CD4-positive, alpha-beta T cell treated with Interleukin-4 for 1 hour (primary cell): Measurements from ENCODE around the gene ARAP3.
"Not testable (repeated sequence)": the region's sequence is repeated elsewhere in the genome, so short reads cannot be mapped to it uniquely, and the experiment has no call there.

Source experiments
- DNase-seq, 2 donors: peaks; one replicate each; pipeline ENCODE4 v3.0.0-alpha.2; 2020 to 2022

Gene ARAP3

GRCh38 chr5:141681695-141682641 lies at the start of gene ARAP3:
Gene ARAP3 (minus strand): TSS chr5:141682230. CDS start chr5:141680486, 1,744 bp downstream.
- peak; percentile 40 to 58 for DNase-seq

DNA sequence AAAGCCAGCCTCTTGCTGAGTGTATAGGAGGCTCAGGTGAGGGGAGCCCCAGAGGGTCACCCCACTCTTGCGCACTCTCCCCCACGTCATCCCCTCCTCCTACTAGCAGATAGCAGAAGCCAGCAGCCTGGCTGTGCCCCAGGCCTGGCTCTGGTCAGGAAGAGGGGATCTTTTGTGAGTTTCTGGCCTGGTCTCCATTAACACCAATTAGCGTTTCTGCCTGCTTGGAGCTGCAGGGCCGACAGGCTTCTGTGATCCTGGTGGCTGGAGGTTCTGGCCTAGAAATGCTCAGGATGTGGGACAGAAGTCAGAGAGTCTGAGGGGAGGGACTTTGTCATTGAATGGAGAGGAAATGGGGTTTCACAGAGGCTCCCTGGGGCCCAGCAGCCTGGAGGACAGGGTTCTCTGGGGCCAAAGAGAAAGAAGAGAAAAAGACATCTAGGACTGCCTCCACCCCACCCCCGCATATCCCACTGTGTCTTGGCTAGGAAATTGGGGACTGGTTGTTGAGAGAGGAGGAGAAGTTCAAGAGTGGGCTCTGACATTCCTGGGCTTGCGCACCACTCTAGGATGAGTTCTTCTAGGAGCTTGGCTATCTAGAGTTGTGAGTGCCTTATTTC lies 47.5 kb upstream of the ARAP3 start:
- DNase-seq, result no peak

GRCh38 chr5:141725891-141726290 lies 43.9 kb upstream of the ARAP3 start:
- no peak for DNase-seq

- not testable (repeated sequence) for DNase-seq
Measured at GRCh38 chr5:141725174-141725573, 43.1 kb upstream of the ARAP3 start.

GRCh38 chr5:141722266-141722665 lies 40.2 kb upstream of the ARAP3 start:
- DNase-seq, result no peak

GRCh38 chr5:141717043-141717442 lies 35.0 kb upstream of the ARAP3 start:
- DNase-seq, result no peak

DNA sequence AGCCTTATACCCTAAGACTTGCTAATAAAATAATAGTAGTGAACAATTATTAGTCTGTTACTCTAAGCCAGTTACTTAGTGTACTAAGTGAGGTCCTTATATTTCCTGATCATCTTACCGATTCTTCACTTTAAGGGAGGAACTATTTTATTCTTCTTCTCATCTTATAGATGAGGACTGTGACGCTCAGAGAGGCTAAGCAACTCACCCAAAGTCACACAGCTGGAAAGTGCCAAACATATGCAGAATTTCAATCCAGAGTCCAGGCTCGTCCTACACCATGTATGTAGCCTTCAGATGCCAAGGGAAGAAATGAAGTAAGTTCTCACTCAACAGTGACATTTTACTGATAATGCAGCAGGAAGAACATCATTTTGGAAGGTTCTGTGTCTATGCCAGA lies 34.4 kb upstream of the ARAP3 start:
- no peak for DNase-seq

GRCh38 chr5:141716009-141716408 lies 34.0 kb upstream of the ARAP3 start:
- no peak for DNase-seq

GRCh38 chr5:141715346-141715905 lies 33.4 kb upstream of the ARAP3 start:
- no peak for DNase-seq

DNA sequence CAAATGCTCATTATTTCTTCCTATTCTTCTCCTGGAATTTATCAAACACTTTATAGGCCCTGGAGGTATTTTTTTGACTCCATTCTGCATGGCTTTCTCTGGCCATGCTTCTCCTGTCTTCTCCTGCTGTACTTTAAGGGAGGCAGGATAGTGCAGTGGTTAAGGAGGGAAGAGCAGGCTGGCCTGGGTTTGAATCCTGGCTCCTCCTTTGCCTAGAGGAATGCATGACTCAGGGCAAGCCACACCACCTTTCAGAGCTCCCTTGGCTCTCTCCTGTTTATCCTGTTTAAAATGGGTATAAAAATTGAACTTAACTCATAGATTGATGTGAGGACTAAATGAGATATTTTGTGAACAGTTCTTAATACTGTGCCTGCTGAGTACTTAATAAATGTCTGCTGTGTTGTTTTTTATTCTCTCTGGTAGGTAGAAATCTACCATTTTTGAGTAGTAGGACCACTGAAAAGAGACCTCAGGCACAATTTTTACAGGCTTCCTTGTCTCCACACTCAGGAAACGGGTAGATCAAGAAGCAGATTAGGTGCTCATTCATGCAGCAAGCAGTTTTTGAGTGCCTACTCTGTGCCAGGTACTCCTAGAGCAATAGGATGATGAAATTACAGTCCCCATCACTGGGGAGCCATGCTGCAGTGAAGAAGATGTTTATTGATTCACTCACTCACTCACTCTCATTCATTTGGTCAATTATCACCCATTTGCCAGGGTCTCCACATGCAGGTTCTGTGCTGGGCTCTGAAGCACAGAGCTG lies 32.7 kb upstream of the ARAP3 start:
- no peak for DNase-seq

DNA sequence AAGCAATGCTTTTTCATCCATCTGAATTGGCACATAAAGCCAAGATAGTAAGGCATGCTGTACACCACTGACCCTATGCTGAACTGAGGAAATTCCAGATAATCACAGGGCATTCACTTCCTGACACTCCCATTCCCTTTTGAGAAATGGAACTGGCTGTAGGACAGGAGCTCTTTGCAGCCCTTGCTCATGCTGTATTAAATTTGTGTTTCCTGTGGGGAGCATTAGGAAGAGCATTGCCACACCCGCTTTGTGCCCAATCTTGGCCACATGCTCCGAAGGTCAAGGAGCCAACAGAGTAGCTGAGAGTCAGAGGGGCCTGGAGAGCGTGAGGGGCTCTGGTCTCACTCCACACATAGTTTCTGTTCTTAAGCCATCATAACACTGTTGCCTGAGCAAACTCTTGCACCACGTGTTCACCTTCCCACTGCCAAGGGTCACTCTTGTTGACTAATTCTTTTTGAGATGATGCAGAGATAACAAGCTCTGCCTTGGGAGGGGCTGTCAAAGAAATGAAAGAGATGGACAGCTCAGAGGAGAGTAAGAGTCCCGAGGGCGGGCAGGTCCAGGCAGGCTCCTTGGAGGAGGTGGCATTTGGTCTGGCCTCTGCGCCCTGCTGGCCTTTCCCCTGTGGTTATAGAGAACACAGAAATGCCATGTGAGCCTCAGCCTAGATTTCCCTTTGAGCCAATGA lies 31.7 kb upstream of the ARAP3 start:
- no peak for DNase-seq

DNA sequence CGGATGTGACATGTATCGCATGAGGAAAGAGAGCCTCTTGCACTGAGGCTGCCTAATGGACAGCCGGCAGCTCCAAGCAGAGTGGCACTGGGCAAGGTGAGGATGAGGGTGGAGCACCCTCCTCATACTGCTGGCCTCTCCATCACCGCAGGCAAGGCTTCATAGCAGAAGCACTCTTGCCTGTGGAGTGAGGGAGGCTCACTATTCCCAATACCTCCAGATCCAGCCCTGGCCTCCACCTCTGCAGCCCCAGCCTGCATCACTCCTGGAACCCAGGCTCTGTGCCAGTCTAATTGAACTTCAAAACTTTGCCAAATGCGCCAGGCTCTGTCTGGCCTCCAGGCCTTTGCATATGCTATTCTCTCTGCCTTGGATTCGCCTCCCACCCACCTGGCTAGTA lies 29.7 kb upstream of the ARAP3 start:
- no peak for DNase-seq

DNA sequence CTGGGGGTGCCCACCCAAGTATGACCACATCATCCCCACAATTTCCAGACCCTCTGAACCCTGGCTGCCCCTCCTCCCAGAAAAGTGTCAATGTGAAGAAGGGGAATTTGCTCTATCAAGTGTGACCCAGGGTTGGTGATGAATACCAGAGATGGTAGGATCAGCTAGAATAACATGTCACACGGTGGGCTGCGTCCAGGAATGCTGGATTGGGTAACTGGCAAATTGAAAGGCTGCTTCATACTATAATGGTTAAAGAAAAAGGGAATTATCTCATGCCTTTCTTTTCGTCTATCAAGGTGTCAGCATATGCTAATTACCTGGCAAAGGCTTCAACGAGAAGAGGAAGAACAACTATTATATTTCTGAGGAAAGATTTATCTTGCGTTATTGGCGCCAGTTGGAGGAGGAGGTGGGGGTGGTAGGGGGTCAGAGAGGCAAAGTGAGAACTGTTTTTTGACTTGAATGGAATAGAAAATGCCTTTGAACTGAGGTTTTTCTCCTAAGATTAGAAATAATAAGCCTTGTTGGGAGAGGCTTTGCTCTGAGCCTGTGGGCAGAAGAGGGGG lies 27.8 kb upstream of the ARAP3 start:
- no peak for DNase-seq

- no peak for DNase-seq
Measured at GRCh38 chr5:141708016-141708415, 26.0 kb upstream of the ARAP3 start.

DNA sequence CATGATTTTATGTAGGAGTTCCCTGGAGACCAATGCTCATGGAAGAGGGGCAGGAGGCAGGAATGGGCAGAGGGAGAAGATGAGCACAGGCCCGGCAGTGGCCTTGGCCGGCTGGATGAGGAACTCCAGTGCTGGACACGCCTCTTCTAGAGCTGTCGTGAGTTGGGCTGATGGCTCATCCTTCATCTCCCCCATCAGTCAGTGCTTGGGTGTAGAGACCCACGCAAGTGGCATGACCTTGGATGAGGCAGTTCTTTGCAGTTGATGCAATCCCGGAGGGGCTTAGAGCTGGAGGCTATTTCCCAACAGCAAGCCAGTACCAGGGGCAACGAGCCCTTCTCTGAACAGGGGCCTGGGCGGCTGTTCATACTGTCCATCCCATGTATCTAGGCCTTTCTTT lies 25.5 kb upstream of the ARAP3 start:
- no peak for DNase-seq

DNA sequence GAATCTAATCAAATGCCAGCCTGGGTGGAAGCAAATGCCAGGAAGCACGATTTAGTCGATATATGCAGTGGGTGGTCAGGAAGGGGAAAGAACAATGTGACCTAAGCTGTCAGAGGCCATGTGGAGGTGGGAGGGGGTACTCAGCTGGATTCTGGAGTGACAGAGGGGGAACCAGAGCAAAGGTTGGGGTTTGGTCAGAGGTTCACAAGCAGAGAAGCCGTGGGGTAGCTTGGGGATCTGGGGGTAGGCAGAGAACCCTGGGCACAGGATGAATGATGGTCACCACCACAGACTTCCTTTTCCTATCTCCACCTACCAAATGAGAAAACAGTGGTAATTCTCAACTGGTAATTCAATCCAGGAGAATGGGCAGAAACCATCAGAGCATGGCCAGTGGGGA lies 24.1 kb upstream of the ARAP3 start:
- DNase-seq, result no peak

DNA sequence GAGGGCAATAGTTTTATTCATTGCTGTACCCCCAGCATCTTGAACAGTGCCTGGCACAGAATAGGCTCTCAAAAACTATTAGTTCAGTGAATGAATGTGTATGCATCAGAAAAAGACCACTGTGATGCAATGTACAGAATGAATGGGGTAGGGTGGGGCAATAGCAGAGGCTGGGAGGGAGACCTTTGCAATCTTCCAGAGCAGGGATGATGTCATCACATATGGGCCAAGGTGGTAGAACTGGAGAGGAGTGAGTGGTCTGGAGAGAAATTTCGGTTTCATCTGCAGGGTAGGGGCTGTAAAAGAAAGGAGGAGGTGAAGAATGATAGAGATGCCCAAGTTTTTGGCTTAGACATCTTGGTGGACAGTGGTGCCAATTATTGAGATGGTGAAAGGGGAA lies 23.4 kb upstream of the ARAP3 start:
- DNase-seq, result no peak

- no peak for DNase-seq
Measured at GRCh38 chr5:141704782-141705297, 22.8 kb upstream of the ARAP3 start.

DNA sequence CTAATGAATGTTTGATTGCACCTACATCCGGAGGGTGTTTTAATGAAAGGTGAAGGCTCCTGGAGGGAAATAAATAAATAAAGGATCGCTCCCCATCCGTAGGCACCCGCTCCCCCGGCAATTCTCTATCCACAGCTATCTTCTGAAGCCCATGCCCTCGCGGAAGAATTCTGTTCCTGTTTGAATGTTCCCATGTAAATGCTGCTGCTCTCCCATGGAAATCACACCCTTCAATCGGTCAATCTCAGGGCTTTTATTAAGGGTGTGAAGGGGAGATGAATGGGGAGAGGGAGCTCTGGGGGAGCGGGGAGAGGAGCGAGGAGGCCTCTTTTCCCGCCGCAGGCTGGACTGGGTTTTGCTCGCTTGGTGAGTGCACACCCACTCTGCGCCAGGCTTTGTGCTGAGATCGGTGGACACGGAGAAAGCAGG lies 21.1 kb upstream of the ARAP3 start:
- no peak for DNase-seq

DNA sequence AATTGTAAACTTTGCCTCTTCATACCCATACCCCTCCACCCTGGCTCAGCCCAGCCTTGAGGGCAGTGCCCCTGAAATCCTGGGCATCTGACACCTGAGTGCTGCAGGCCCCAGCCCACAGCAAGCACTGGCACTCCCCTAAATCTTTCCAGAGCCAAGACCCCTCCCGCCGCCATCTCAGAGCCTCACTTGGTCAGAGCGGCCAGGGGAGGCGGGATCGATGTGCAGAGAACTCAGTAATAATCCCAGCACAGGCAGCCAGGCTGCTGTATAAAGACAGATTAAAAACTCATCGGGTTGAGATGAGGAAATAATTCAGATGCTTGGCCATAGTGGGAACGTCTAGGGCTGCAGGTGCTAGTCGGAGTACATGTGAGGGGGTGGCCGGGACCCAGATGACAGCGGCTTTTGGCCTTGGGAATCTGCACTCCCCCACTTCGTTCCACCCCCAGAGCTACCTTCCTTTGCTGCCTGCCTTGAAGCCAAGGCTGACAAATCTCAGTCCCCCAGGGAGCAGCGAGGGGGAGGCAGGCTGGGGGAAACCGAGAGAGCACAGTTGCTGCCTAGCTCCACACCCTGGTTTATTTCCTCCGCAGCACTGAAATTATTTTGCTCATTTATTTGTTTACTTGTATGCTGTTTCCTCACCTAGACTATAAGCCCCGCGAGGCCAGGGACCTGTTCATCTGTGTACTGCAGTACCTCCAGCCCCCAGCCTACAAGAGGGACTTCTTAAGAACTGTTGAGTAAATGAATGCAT lies 19.5 kb upstream of the ARAP3 start:
- DNase-seq, result no peak

DNA sequence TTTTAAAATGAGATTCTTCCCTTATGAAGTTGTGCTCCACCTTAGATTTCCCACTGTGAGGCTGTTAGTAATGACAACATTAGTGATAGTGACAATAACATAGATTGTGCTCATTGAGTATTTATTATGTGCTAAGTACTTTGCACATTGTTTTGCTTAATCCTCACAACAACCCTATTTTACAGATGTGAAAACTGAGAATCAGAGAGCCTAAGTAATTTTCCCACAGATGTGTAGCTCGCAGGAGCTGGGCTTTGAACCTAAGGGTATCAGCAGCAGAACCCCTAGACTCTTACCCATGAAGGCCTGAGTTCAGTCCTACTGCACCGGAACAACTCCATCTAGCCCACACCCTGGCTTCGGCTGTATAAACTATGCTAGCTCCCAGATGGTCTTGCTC lies 15.6 kb upstream of the ARAP3 start:
- no peak for DNase-seq
